B cell (primary cell): Measurements from ENCODE around the gene AGBL4. TPM values are rescaled to one million over a fixed set of nuclear protein-coding genes. Genes with fewer than 3 reads are reported as not detected.
"Not testable (repeated sequence)": the region's sequence is repeated elsewhere in the genome, so short reads cannot be mapped to it uniquely, and the experiment has no call there.

ENCODE experiments used
- ATAC-seq: fragments of 200-7000 bp; cut with Tn5 transposase; one replicate; pipeline ENCODE4 v1.10.0; 2021; ENCODE audit warnings: low read depth, mild to moderate bottlenecking, moderate number of reproducible peaks, moderate library complexity
- CTCF ChIA-PET: fragments of 350-600 bp; sonication (Branson Sonifier 250); formaldehyde crosslinking; loops from one replicate; lab custom pipeline; 2021; ENCODE audit warnings: antibody characterized with exemption, inconsistent platforms; lab: Charles Lee
- POLR2A ChIA-PET: fragments of 350-600 bp; sonication (Branson Sonifier 250); formaldehyde crosslinking; loops from one replicate; lab custom pipeline; 2021; ENCODE audit warnings: antibody characterized with exemption; lab: Charles Lee
- DNase-seq: peaks from one replicate; pipeline ENCODE4 v3.0.0; 2013
- H2AFZ ChIP-seq: 2 replicates; pipeline ENCODE4 v1.6.1; 2012; ENCODE audit warnings: mild to moderate bottlenecking, low read depth, low read length; ENCODE audit not compliant: insufficient read depth, poor library complexity, severe bottlenecking
- H3K27ac ChIP-seq, 2 donors: 1 replicate in 1 of 2; 2 replicates in 1 of 2; pipeline ENCODE4 v1.5.1; 2012 to 2013; ENCODE audit warnings: low read length in 2 of 2, mild to moderate bottlenecking in 2 of 2, moderate library complexity in 1 of 2
- H3K27me3 ChIP-seq, 4 experiments: fragments of 200-600 bp in 1 of 4; sonication (generic) in 1 of 4; replicated peaks in 1 of 4; 1 replicate in 2 of 4; 2 replicates in 2 of 4; pipeline versions ENCODE4 v1.6.1 to v1.7.0; 2013 to 2016; ENCODE audit warnings: low read length in 3 of 4, mild to moderate bottlenecking in 2 of 4, mixed read lengths in 1 of 4, moderate library complexity in 1 of 4; ENCODE audit not compliant: insufficient read depth in 4 of 4, control insufficient read depth in 3 of 4; ENCODE audit errors: control extremely low read depth in 1 of 4
- H3K36me3 ChIP-seq, 2 experiments: replicated peaks in 1 of 2; 1 replicate in 1 of 2; 2 replicates in 1 of 2; pipeline versions ENCODE4 v1.6.1 to v1.7.1; 2013; ENCODE audit warnings: low read length in 1 of 2; ENCODE audit not compliant: insufficient read depth in 2 of 2, control insufficient read depth in 1 of 2; ENCODE audit errors: control extremely low read depth in 1 of 2, extremely low read depth in 1 of 2
- H3K4me1 ChIP-seq, 2 donors: fragments of 200-600 bp in 1 of 2; sonication (generic) in 1 of 2; 1 replicate in 1 of 2; 2 replicates in 1 of 2; pipeline versions ENCODE4 v1.5.1 to v1.6.1; 2013 to 2017; ENCODE audit warnings: low read length in 2 of 2; ENCODE audit not compliant: control insufficient read depth in 2 of 2, insufficient read depth in 2 of 2
- H3K4me2 ChIP-seq: replicated peaks from 2 replicates; pipeline ENCODE3; 2012; ENCODE audit warnings: mild to moderate bottlenecking, low read depth, low read length; ENCODE audit not compliant: poor library complexity, severe bottlenecking
- H3K4me3 ChIP-seq, 5 experiments: fragments of 200-600 bp in 1 of 5; sonication (generic) in 1 of 5; 1 replicate in 3 of 5; 2 replicates in 2 of 5; pipeline versions ENCODE4 v1.5.1 to v1.7.0; 2011 to 2016; ENCODE audit warnings: low read length in 4 of 5, mild to moderate bottlenecking in 4 of 5, low read depth in 2 of 5, control low read depth in 1 of 5, moderate library complexity in 1 of 5; ENCODE audit not compliant: insufficient read depth in 1 of 5; ENCODE audit errors: control extremely low read depth in 1 of 5, extremely low read depth in 1 of 5
- H3K79me2 ChIP-seq: fragments of 200-600 bp; sonication (generic); one replicate; pipeline ENCODE4 v1.6.0; 2016; ENCODE audit warnings: low read length; ENCODE audit not compliant: control insufficient read depth, insufficient read depth
- H3K9ac ChIP-seq: fragments of 200-600 bp; sonication (generic); 2 replicates; pipeline ENCODE4 v1.6.1; 2017; ENCODE audit warnings: mild to moderate bottlenecking, low read length, moderate library complexity
- H3K9me3 ChIP-seq, 3 donors: one replicate each; pipeline versions ENCODE4 v1.6.1 to v1.7.1; 2013; ENCODE audit warnings: low read length in 2 of 3; ENCODE audit not compliant: control insufficient read depth in 2 of 3, insufficient read depth in 1 of 3; ENCODE audit errors: control extremely low read depth in 1 of 3
- H4K20me1 ChIP-seq: 2 replicates; pipeline ENCODE4 v1.6.0; 2012; ENCODE audit warnings: mild to moderate bottlenecking, low read length; ENCODE audit not compliant: insufficient read depth, control insufficient read depth, poor library complexity, severe bottlenecking
- H3K27ac Mint-ChIP-seq: one replicate; pipeline ENCODE4 v1.8.0; 2021; ENCODE audit warnings: mixed read lengths
- H3K27me3 Mint-ChIP-seq: one replicate; pipeline ENCODE4 v1.8.0; 2021; ENCODE audit warnings: mixed read lengths
- H3K4me1 Mint-ChIP-seq: one replicate; pipeline ENCODE4 v1.8.0; 2021; ENCODE audit warnings: mixed read lengths
- H3K4me3 Mint-ChIP-seq: one replicate; pipeline ENCODE4 v1.8.0; 2021; ENCODE audit warnings: mixed read lengths
- H3K9me3 Mint-ChIP-seq: one replicate; pipeline ENCODE4 v1.8.0; 2022; ENCODE audit warnings: mixed read lengths; ENCODE audit not compliant: insufficient read depth
- CTCF ChIP-seq: fragments of 200-600 bp; IDR thresholded peaks from one replicate; pipeline ENCODE4 v1.8.0; 2022; ENCODE audit warnings: antibody characterized with exemption, mild to moderate bottlenecking
- EZH2 ChIP-seq: IDR thresholded peaks from 2 replicates; pipeline ENCODE4 v1.6.1; 2012; ENCODE audit warnings: borderline replicate concordance, low read depth, mild to moderate bottlenecking, moderate library complexity, low read length; ENCODE audit not compliant: insufficient read depth, poor library complexity, severe bottlenecking
- WGBS: methylation state at CpG from one replicate; pipeline ENCODE4 v1.1.5; 2013; ENCODE audit warnings: missing lambda C conversion rate; ENCODE audit not compliant: insufficient coverage; 5-methylcytosine and 5-hydroxymethylcytosine counted together
- intact Hi-C: fragments of 100-400 bp; cut with micrococcal nuclease; formaldehyde crosslinking; loops from one replicate; pipeline ENCODE4 v1.10.0; 2022
- polyA plus RNA-seq: library from polyadenylated mRNA; depleted of rRNA; stranded (reverse); fragments of >200 nt; gene quantifications from 2 replicates; pipeline ENCODE4 v1.2.3, GENCODE V29; 2012
- total RNA-seq, 2 donors: library from RNA; stranded (reverse); fragments of 120-200 nt in 1 of 2; gene quantifications; 1 replicate in 1 of 2; 2 replicates in 1 of 2; pipeline versions ENCODE4 v1.2.3 to v1.2.4, GENCODE V29; 2013 to 2022

AGBL4 gene
- total and polyA plus RNA-seq, 2 donors (not counting 1 experiment from before 2014, with no cell fraction given): 0.07 to 0.12 TPM

- Histone ChIP-seq H3K4me3 (no peak overlapping the region), H3K4me2 (no peak overlapping the region), H3K27ac (no peak overlapping the region), H3K4me1 (no peaks in the 10 kb centered on the region), H3K27me3 (no peaks in the 10 kb centered on the region), H3K36me3 (no peaks in the 10 kb centered on the region), H3K9ac (no peak overlapping the region), H2AFZ (no peak overlapping the region), H4K20me1 (no peaks in the 10 kb centered on the region), H3K79me2 (no peaks in the 10 kb centered on the region), H3K9me3 (peaks cover 0 to 4% (median 2%) of the 10 kb centered on the region in 3 donors)
- intact Hi-C loops: no loop called here
- no peak overlapping the region for H3K27ac Mint-ChIP-seq
- ATAC-seq (no peak), DNase-seq (no peak)
- TF ChIP-seq CTCF (no peak), EZH2 (no peak)
- H3K9me3 Mint-ChIP-seq: peaks cover 2% of the 10 kb centered on the region
- ChIA-PET CTCF (no interaction called here), POLR2A (no interaction called here)
- no peaks in the 10 kb centered on the region for H3K4me1 Mint-ChIP-seq
- no peaks in the 10 kb centered on the region for H3K27me3 Mint-ChIP-seq
- no peak overlapping the region for H3K4me3 Mint-ChIP-seq
These were observed 716.3 kb downstream of the AGBL4 start for GRCh38 chr1:49307457-49307856.

GRCh38 chr1:49306507-49307070, 717.2 kb downstream of the AGBL4 start:
- no peaks in the 10 kb centered on the region for H3K4me1 ChIP-seq
- no peak for ATAC-seq
- TF ChIP-seq EZH2 (no peak), CTCF (no peak)
- H3K9me3 ChIP-seq: peaks cover 0 to 4% (median 2%) of the 10 kb centered on the region in 3 donors
- CTCF ChIA-PET: no interaction called here
- no peaks in the 10 kb centered on the region for H3K36me3 ChIP-seq
- H3K9me3 Mint-ChIP-seq: peaks cover 6% of the 10 kb centered on the region
- H3K4me1 Mint-ChIP-seq: no peaks in the 10 kb centered on the region
- no peaks in the 10 kb centered on the region for H3K27me3 Mint-ChIP-seq
- H3K27me3 ChIP-seq: no peaks in the 10 kb centered on the region
- H3K27ac ChIP-seq: no peak overlapping the region
- POLR2A ChIA-PET: no interaction called here
- no peaks in the 10 kb centered on the region for H3K79me2 ChIP-seq
- no peak for DNase-seq
- no peak overlapping the region for H3K4me3 ChIP-seq
- no CpG with 5 or more reads among the region's 1 CpG for WGBS
- H3K27ac Mint-ChIP-seq: no peak overlapping the region
- no peak overlapping the region for H2AFZ ChIP-seq
- H3K4me3 Mint-ChIP-seq: no peak overlapping the region
- no peak overlapping the region for H3K4me2 ChIP-seq
- H3K9ac ChIP-seq: no peak overlapping the region
- intact Hi-C loops: no loop called here
- no peaks in the 10 kb centered on the region for H4K20me1 ChIP-seq

- H3K36me3 ChIP-seq, H3K27me3 ChIP-seq, H3K79me2 ChIP-seq, H3K9me3 Mint-ChIP-seq, ATAC-seq, H3K27me3 Mint-ChIP-seq, H3K4me1 ChIP-seq, H3K27ac Mint-ChIP-seq, H3K27ac ChIP-seq, H3K9me3 ChIP-seq, H3K4me1 Mint-ChIP-seq, H3K4me2 ChIP-seq, H3K4me3 Mint-ChIP-seq, intact Hi-C loops, CTCF ChIA-PET, H2AFZ ChIP-seq, H3K9ac ChIP-seq, POLR2A ChIA-PET, H3K4me3 ChIP-seq, H4K20me1 ChIP-seq, DNase-seq: not testable (repeated sequence)
- no CpG with 5 or more reads among the region's 2 CpGs for WGBS
These were observed 721.4 kb downstream of the AGBL4 start for GRCh38 chr1:49302400-49302799.
